Right lobe of liver (tissue), 4 donors: ENCODE data around the gene APOA5.

Source experiments
- POLR2A ChIP-seq: fragments of 450-650 bp; IDR thresholded peaks from one replicate; pipeline ENCODE4 v1.6.1; 2017; ENCODE audit warnings: antibody characterized with exemption, mild to moderate bottlenecking
- TF ChIP-seq, protein P1 (sequence below), 4 donors: fragments of 200-600 bp in 3 of 4; fragments of 450-650 bp in 1 of 4; IDR thresholded peaks; one replicate each; pipeline versions ENCODE4 v1.5.1 to v1.8.0; 2016 to 2022; ENCODE audit warnings: antibody characterized with exemption in 4 of 4, mild to moderate bottlenecking in 2 of 4
- donor health status: DM: no; HTN: no; CAD: no.
- donor health status: DM: no; HTN: no; CAD: no.
- donor health status: DM: no; HTN: yes; CAD: no.

DNA sequence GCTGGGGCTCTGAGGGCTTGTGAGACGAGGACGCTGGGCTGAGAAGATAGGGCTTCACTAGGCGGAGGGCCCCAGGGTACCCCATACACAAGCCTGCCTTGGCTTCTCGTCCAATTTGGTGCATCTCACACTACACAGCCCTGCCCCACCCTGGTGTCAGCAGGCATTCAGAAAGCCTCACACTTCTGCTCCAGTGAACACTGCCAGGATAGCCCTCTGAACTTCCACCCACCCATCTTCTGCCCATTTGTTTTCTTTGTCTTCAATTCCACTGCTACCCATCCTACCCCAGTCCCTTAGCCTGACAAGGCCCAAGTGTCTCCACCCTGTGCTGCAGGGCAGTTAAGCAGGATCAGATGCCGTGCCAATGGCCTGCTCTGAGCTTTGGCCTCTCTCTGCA, 17.0 kb downstream of the APOA5 start:
- TF ChIP-seq, protein P1, sequence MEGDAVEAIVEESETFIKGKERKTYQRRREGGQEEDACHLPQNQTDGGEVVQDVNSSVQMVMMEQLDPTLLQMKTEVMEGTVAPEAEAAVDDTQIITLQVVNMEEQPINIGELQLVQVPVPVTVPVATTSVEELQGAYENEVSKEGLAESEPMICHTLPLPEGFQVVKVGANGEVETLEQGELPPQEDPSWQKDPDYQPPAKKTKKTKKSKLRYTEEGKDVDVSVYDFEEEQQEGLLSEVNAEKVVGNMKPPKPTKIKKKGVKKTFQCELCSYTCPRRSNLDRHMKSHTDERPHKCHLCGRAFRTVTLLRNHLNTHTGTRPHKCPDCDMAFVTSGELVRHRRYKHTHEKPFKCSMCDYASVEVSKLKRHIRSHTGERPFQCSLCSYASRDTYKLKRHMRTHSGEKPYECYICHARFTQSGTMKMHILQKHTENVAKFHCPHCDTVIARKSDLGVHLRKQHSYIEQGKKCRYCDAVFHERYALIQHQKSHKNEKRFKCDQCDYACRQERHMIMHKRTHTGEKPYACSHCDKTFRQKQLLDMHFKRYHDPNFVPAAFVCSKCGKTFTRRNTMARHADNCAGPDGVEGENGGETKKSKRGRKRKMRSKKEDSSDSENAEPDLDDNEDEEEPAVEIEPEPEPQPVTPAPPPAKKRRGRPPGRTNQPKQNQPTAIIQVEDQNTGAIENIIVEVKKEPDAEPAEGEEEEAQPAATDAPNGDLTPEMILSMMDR (IDR thresholded peaks at IDR 0.05), result no peak
- TF ChIP-seq POLR2A, result no peak
